Inflammatory macrophage treated with lipopolysaccharide for 1 hour (primary cell): ENCODE results near the gene ESRRG.

Experiments used
- DNase-seq, 2 donors: peaks; one replicate each; pipeline ENCODE4 v3.0.0-alpha.2; 2020 to 2022

ESRRG gene

GRCh38 chr1:216499581-216500272 lies 223.5 kb downstream of the ESRRG start:
- no peak for DNase-seq

- no peak for DNase-seq
These were observed 225.0 kb downstream of the ESRRG start for GRCh38 chr1:216498277-216498676.

- no peak for DNase-seq
These were observed 238.2 kb downstream of the ESRRG start for GRCh38 chr1:216485042-216485441.

GRCh38 chr1:216483672-216484401 lies 239.4 kb downstream of the ESRRG start:
- no peak for DNase-seq

GRCh38 chr1:216482620-216483019 lies 240.6 kb downstream of the ESRRG start:
- no peak for DNase-seq

- DNase-seq: no peak
These were observed 245.0 kb downstream of the ESRRG start for GRCh38 chr1:216478238-216478637.

- DNase-seq: no peak
These were observed 246.9 kb downstream of the ESRRG start for GRCh38 chr1:216476341-216476740.

- DNase-seq: no peak
These were observed 247.5 kb downstream of the ESRRG start for GRCh38 chr1:216475659-216476276.

- no peak for DNase-seq
These were observed 256.9 kb downstream of the ESRRG start for GRCh38 chr1:216466162-216466801.

- DNase-seq: no peak
These were observed 258.7 kb downstream of the ESRRG start for GRCh38 chr1:216464489-216464888.

- DNase-seq: no peak
These were observed 261.0 kb downstream of the ESRRG start for GRCh38 chr1:216462066-216462775.

GRCh38 chr1:216461466-216461865 lies 261.8 kb downstream of the ESRRG start:
- no peak for DNase-seq

- no peak for DNase-seq
These were observed 263.5 kb downstream of the ESRRG start for GRCh38 chr1:216459651-216460207.

- DNase-seq: no peak
These were observed 264.4 kb downstream of the ESRRG start for GRCh38 chr1:216458812-216459211.

GRCh38 chr1:216457356-216457755 lies 265.9 kb downstream of the ESRRG start:
- no peak for DNase-seq

GRCh38 chr1:216456682-216457081 lies 266.5 kb downstream of the ESRRG start:
- no peak for DNase-seq

- DNase-seq: no peak
These were observed 269.5 kb downstream of the ESRRG start for GRCh38 chr1:216453777-216454176.
